Activated T-helper 17 cell treated with anti-CD3 and anti-CD28 coated beads, Interleukin-2, amount 50 U/mL, for 72 hours (primary cell): ENCODE results near the gene RAB11A. TPM values are rescaled to one million over a fixed set of nuclear protein-coding genes. Genes with fewer than 3 reads are reported as not detected.

ENCODE experiments used
- total RNA-seq, 2 donors: library from RNA; stranded (reverse); gene quantifications; one replicate each; pipeline ENCODE4 v1.2.3, GENCODE V29; 2022

Gene RAB11A
- total RNA-seq, 2 donors from 2014 or later, result 108 to 143 TPM

Other genes starting within 250 kb of the RAB11A start
- gene SLC24A1, start 247.6 kb upstream of the RAB11A start, total RNA-seq, result 1 to 10 TPM; 2.9 to 3.3 TPM
- gene DENND4A, start 77.2 kb upstream of the RAB11A start, total RNA-seq, result 10 to 100 TPM; 48.2 to 61.2 TPM